SK-N-SH treated with all-trans-retinoic acid at 6 μM for 48 hours (cell line): ENCODE results near the gene SCN3B.

Source experiments
- ATAC-seq: fragments of 200-7000 bp; cut with Tn5 transposase; 3 replicates; pipeline ENCODE4 v1.9.1; 2020; ENCODE audit warnings: mild to moderate bottlenecking, moderate library complexity
- ARNTL ChIP-seq: fragments of 450-650 bp; formaldehyde crosslinking; IDR thresholded peaks from 2 replicates; pipeline ENCODE4 v1.5.0; 2020; ENCODE audit warnings: low read depth, mild to moderate bottlenecking, moderate library complexity, borderline replicate concordance
- BACH2 ChIP-seq: fragments of 250-450 bp; sonication (Bioruptor Pico); IDR thresholded peaks from 2 replicates; pipeline ENCODE4 v1.9.0; 2021; ENCODE audit warnings: mild to moderate bottlenecking, borderline replicate concordance
- CSDC2 ChIP-seq: fragments of 250-450 bp; sonication (Bioruptor Pico); IDR thresholded peaks from 2 replicates; pipeline ENCODE4 v1.5.0; 2020; ENCODE audit warnings: mild to moderate bottlenecking, moderate library complexity
- ESRRG ChIP-seq: fragments of 250-450 bp; sonication (Bioruptor Pico); IDR thresholded peaks from 2 replicates; pipeline ENCODE4 v1.6.1; 2021; ENCODE audit warnings: mild to moderate bottlenecking
- GLIS3 ChIP-seq: fragments of 250-450 bp; sonication (Bioruptor Pico); IDR thresholded peaks from 2 replicates; pipeline ENCODE4 v1.5.0; 2020; ENCODE audit warnings: mild to moderate bottlenecking, moderate library complexity
- ISL1 ChIP-seq: fragments of 250-450 bp; sonication (Bioruptor Pico); IDR thresholded peaks from 2 replicates; pipeline ENCODE4 v2.1.2; 2022; ENCODE audit warnings: mild to moderate bottlenecking, moderate library complexity
- OSR1 ChIP-seq: fragments of 250-450 bp; sonication (Bioruptor Pico); IDR thresholded peaks from 2 replicates; pipeline ENCODE4 v1.8.0; 2022; ENCODE audit warnings: moderate library complexity, mild to moderate bottlenecking, inconsistent platforms
- PPARA ChIP-seq: fragments of 250-450 bp; sonication (Bioruptor Pico); IDR thresholded peaks from 2 replicates; pipeline ENCODE4 v1.5.0; 2020; ENCODE audit warnings: mild to moderate bottlenecking, borderline replicate concordance
- TCF4 ChIP-seq: fragments of 250-450 bp; sonication (Bioruptor Pico); IDR thresholded peaks from 2 replicates; pipeline ENCODE4 v1.8.0; 2021; ENCODE audit warnings: mild to moderate bottlenecking, moderate library complexity, borderline replicate concordance
- TOX ChIP-seq: fragments of 250-450 bp; sonication (Bioruptor Pico); IDR thresholded peaks from 2 replicates; pipeline ENCODE4 v1.8.0; 2021; ENCODE audit warnings: mild to moderate bottlenecking, moderate library complexity, borderline replicate concordance
- ZC3H10 ChIP-seq: fragments of 250-450 bp; sonication (Bioruptor Pico); IDR thresholded peaks from 2 replicates; pipeline ENCODE4 v1.5.1; 2021; ENCODE audit warnings: mild to moderate bottlenecking, moderate library complexity
- ZFP3 ChIP-seq: fragments of 250-450 bp; sonication (Bioruptor Pico); IDR thresholded peaks from 2 replicates; pipeline ENCODE4 v1.5.0; 2020; ENCODE audit warnings: mild to moderate bottlenecking, moderate library complexity
- ZFP30 ChIP-seq: fragments of 450-650 bp; formaldehyde crosslinking; IDR thresholded peaks from 2 replicates; pipeline ENCODE4 v1.5.0; 2022; ENCODE audit warnings: mild to moderate bottlenecking, moderate library complexity
- TF ChIP-seq, protein P1 (sequence below): fragments of 250-450 bp; sonication (Bioruptor Pico); IDR thresholded peaks from 2 replicates; pipeline ENCODE4 v1.5.1; 2020; ENCODE audit warnings: low read depth, mild to moderate bottlenecking, moderate library complexity
- TF ChIP-seq, protein P2 (sequence below): fragments of 250-450 bp; sonication (Bioruptor Pico); IDR thresholded peaks from 2 replicates; pipeline ENCODE4 v1.5.0; 2020; ENCODE audit warnings: mild to moderate bottlenecking, moderate library complexity
- TF ChIP-seq, protein P3 (sequence below): fragments of 250-450 bp; sonication (Bioruptor Pico); IDR thresholded peaks from 2 replicates; pipeline ENCODE4 v1.5.1; 2021; ENCODE audit warnings: mild to moderate bottlenecking, moderate library complexity
- TF ChIP-seq, protein P4 (sequence below): fragments of 250-450 bp; sonication (Bioruptor Pico); IDR thresholded peaks from 2 replicates; pipeline ENCODE4 v1.8.0; 2020; ENCODE audit warnings: mild to moderate bottlenecking, moderate library complexity, borderline replicate concordance
- TF ChIP-seq, protein P5 (sequence below): fragments of 250-450 bp; sonication (Bioruptor Pico); IDR thresholded peaks from 2 replicates; pipeline ENCODE4 v1.8.0; 2021; ENCODE audit warnings: low read depth, mild to moderate bottlenecking, moderate library complexity, borderline replicate concordance

SCN3B gene

DNA sequence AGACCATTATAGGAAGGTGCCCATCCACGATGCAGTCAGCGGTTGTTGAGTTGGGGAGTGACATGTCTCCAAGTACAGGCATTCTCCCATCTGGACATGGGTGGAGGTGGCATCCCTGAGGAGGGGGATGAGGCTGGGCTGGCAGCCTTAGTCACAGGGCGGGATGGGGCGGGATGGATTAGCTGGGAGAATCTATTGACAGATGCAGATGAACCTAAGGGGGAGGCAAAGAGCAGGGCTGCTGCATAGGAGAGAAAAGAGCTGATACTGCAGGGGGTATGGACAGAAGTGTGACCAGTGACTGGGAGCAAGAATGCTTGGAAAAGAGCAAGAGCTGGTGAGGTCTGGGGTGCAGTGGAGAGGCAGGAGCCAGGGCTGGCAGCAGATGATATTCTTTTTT lies 42.7 kb downstream of the SCN3B start:
- no peak for ATAC-seq
- TF ChIP-seq, protein P1, sequence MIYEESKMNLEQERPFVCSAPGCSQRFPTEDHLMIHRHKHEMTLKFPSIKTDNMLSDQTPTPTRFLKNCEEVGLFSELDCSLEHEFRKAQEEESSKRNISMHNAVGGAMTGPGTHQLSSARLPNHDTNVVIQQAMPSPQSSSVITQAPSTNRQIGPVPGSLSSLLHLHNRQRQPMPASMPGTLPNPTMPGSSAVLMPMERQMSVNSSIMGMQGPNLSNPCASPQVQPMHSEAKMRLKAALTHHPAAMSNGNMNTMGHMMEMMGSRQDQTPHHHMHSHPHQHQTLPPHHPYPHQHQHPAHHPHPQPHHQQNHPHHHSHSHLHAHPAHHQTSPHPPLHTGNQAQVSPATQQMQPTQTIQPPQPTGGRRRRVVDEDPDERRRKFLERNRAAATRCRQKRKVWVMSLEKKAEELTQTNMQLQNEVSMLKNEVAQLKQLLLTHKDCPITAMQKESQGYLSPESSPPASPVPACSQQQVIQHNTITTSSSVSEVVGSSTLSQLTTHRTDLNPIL (CRISPR knock-in tag) = no peak
- TF ChIP-seq OSR1 (no peak), ZFP3 (CRISPR knock-in tag) (no peak), ISL1 (CRISPR knock-in tag) (no peak), PPARA (CRISPR knock-in tag) (no peak), ESRRG (CRISPR knock-in tag) (no peak), CSDC2 (no peak)
- TF ChIP-seq, protein P2, sequence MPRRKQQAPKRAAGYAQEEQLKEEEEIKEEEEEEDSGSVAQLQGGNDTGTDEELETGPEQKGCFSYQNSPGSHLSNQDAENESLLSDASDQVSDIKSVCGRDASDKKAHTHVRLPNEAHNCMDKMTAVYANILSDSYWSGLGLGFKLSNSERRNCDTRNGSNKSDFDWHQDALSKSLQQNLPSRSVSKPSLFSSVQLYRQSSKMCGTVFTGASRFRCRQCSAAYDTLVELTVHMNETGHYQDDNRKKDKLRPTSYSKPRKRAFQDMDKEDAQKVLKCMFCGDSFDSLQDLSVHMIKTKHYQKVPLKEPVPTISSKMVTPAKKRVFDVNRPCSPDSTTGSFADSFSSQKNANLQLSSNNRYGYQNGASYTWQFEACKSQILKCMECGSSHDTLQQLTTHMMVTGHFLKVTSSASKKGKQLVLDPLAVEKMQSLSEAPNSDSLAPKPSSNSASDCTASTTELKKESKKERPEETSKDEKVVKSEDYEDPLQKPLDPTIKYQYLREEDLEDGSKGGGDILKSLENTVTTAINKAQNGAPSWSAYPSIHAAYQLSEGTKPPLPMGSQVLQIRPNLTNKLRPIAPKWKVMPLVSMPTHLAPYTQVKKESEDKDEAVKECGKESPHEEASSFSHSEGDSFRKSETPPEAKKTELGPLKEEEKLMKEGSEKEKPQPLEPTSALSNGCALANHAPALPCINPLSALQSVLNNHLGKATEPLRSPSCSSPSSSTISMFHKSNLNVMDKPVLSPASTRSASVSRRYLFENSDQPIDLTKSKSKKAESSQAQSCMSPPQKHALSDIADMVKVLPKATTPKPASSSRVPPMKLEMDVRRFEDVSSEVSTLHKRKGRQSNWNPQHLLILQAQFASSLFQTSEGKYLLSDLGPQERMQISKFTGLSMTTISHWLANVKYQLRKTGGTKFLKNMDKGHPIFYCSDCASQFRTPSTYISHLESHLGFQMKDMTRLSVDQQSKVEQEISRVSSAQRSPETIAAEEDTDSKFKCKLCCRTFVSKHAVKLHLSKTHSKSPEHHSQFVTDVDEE (CRISPR knock-in tag) = no peak
- TF ChIP-seq, protein P3, sequence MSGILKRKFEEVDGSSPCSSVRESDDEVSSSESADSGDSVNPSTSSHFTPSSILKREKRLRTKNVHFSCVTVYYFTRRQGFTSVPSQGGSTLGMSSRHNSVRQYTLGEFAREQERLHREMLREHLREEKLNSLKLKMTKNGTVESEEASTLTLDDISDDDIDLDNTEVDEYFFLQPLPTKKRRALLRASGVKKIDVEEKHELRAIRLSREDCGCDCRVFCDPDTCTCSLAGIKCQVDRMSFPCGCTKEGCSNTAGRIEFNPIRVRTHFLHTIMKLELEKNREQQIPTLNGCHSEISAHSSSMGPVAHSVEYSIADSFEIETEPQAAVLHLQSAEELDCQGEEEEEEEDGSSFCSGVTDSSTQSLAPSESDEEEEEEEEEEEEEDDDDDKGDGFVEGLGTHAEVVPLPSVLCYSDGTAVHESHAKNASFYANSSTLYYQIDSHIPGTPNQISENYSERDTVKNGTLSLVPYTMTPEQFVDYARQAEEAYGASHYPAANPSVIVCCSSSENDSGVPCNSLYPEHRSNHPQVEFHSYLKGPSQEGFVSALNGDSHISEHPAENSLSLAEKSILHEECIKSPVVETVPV = no peak
- TF ChIP-seq, protein P4, sequence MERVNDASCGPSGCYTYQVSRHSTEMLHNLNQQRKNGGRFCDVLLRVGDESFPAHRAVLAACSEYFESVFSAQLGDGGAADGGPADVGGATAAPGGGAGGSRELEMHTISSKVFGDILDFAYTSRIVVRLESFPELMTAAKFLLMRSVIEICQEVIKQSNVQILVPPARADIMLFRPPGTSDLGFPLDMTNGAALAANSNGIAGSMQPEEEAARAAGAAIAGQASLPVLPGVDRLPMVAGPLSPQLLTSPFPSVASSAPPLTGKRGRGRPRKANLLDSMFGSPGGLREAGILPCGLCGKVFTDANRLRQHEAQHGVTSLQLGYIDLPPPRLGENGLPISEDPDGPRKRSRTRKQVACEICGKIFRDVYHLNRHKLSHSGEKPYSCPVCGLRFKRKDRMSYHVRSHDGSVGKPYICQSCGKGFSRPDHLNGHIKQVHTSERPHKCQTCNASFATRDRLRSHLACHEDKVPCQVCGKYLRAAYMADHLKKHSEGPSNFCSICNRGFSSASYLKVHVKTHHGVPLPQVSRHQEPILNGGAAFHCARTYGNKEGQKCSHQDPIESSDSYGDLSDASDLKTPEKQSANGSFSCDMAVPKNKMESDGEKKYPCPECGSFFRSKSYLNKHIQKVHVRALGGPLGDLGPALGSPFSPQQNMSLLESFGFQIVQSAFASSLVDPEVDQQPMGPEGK (CRISPR knock-in tag) = no peak

DNA sequence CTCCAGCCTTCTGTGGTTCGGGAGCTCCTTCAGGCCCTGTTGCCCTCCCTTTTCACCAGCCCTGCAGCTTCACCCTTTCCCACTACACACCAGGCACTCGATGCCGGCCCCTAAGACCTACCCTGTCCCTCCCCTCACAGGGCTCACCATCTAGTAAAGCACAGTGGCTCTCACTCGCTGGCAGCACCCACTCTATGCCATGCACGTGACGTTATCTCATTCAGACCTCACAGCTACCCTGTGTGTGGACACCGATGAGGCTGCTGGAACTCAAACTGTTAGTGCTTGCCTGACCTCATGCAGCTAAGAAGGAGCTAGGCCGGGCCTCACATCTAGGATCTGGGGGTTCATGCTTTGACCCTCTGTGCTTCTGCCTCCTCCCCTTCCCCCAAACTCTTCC lies 45.5 kb downstream of the SCN3B start:
- ATAC-seq = no peak
- TF ChIP-seq GLIS3 (no peak), ZFP30 (CRISPR knock-in tag) (no peak), ARNTL (CRISPR knock-in tag) (no peak), TCF4 (no peak), ZFP3 (CRISPR knock-in tag) (no peak), OSR1 (no peak)
- TF ChIP-seq, protein P5, sequence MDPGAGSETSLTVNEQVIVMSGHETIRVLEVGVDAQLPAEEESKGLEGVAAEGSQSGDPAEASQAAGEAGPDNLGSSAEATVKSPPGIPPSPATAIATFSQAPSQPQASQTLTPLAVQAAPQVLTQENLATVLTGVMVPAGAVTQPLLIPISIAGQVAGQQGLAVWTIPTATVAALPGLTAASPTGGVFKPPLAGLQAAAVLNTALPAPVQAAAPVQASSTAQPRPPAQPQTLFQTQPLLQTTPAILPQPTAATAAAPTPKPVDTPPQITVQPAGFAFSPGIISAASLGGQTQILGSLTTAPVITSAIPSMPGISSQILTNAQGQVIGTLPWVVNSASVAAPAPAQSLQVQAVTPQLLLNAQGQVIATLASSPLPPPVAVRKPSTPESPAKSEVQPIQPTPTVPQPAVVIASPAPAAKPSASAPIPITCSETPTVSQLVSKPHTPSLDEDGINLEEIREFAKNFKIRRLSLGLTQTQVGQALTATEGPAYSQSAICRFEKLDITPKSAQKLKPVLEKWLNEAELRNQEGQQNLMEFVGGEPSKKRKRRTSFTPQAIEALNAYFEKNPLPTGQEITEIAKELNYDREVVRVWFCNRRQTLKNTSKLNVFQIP (CRISPR knock-in tag) = no peak
- TF ChIP-seq, all 23 proteins: peak for 0

DNA sequence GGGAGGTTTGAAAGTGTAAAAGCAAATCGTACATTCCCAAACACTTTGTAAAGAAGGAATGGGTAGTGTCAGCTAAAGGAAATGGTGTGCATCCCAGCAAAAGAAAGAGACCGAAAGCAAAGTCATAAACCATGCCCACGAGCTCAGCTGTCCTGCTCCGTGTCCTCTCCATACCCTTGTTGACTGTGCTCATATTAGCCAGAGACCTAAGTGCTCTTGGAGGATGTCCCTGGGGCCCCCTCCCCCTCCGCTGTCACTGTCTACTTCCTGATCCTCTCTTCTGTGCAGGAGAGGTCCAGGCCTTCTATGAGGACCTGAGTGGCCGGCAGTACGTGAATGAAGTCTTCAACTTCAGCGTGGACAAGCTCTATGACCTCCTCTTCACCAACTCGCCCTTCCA lies 46.1 kb downstream of the SCN3B start:
- ATAC-seq = no peak
- TF ChIP-seq, protein P1 (CRISPR knock-in tag) = no peak
- TF ChIP-seq, protein P5 (CRISPR knock-in tag) = no peak
- TF ChIP-seq, protein P4 (CRISPR knock-in tag) = no peak
- TF ChIP-seq, protein P3 = no peak
- TF ChIP-seq ZC3H10 (CRISPR knock-in tag) (no peak), ZFP3 (CRISPR knock-in tag) (no peak), ESRRG (CRISPR knock-in tag) (no peak), TOX (CRISPR knock-in tag) (no peak), PPARA (CRISPR knock-in tag) (no peak), GLIS3 (no peak), BACH2 (CRISPR knock-in tag) (no peak), CSDC2 (no peak)
